OCI-LY1 (cell line): ENCODE measurements around the gene ATP9B.

Source experiments
- H2AFZ ChIP-seq: fragments of 200-600 bp; sonication (generic), shearing (Covaris generic); 2 replicates; pipeline ENCODE4 v1.6.0; 2014; ENCODE audit warnings: antibody characterized with exemption, mild to moderate bottlenecking, low read length
- H3F3A ChIP-seq: fragments of 200-600 bp; sonication (generic), shearing (Covaris generic); 2 replicates; pipeline ENCODE4 v1.6.0; 2014; ENCODE audit warnings: mild to moderate bottlenecking, antibody characterized with exemption, low read length, moderate library complexity; ENCODE audit not compliant: insufficient read depth
- H3K27ac ChIP-seq: fragments of 200-600 bp; sonication (generic); 2 replicates; pipeline ENCODE4 v1.5.1; 2014; ENCODE audit warnings: low read length, mixed run types, mild to moderate bottlenecking, low read depth; ENCODE audit not compliant: poor library complexity, severe bottlenecking
- H3K27me3 ChIP-seq: fragments of 200-600 bp; sonication (generic); 2 replicates; pipeline ENCODE4 v1.6.0; 2014; ENCODE audit warnings: antibody characterized with exemption, mild to moderate bottlenecking, low read length, moderate library complexity; ENCODE audit not compliant: insufficient read depth
- H3K36me3 ChIP-seq: fragments of 200-600 bp; sonication (generic); 2 replicates; pipeline ENCODE4 v1.6.1; 2014; ENCODE audit warnings: mild to moderate bottlenecking, antibody characterized with exemption, low read length, moderate library complexity, mixed read lengths; ENCODE audit not compliant: insufficient read depth
- H3K4me1 ChIP-seq: fragments of 200-600 bp; sonication (generic); 2 replicates; pipeline ENCODE4 v1.5.1; 2014; ENCODE audit warnings: mild to moderate bottlenecking, low read length, moderate library complexity; ENCODE audit not compliant: insufficient read depth, severe bottlenecking
- H3K4me2 ChIP-seq: fragments of 200-600 bp; sonication (generic), shearing (Covaris generic); 2 replicates; pipeline ENCODE4 v1.6.1; 2014; ENCODE audit warnings: low read length
- H3K4me3 ChIP-seq: fragments of 200-600 bp; sonication (generic); 2 replicates; pipeline ENCODE4 v1.5.1; 2014; ENCODE audit warnings: low read length, low read depth, mild to moderate bottlenecking, mixed read lengths; ENCODE audit not compliant: poor library complexity, severe bottlenecking
- H3K79me2 ChIP-seq: fragments of 200-600 bp; shearing (Covaris generic); 2 replicates; pipeline ENCODE4 v1.6.1; 2016; ENCODE audit warnings: mixed run types, low read length, mixed read lengths; ENCODE audit not compliant: insufficient read depth
- H3K9ac ChIP-seq: fragments of 200-600 bp; sonication (generic), shearing (Covaris generic); 2 replicates; pipeline ENCODE4 v1.6.1; 2014; ENCODE audit warnings: mild to moderate bottlenecking, low read length, mixed read lengths
- H3K9me2 ChIP-seq: fragments of 200-600 bp; sonication (generic), shearing (Covaris generic); 2 replicates; pipeline ENCODE4 v1.6.1; 2014; ENCODE audit warnings: low read depth, mild to moderate bottlenecking, low read length, mixed read lengths
- H3K9me3 ChIP-seq: fragments of 200-600 bp; shearing (Covaris generic); 2 replicates; pipeline ENCODE4 v1.6.1; 2014; ENCODE audit warnings: low read length, mixed read lengths
- H4K20me1 ChIP-seq: fragments of 200-600 bp; sonication (generic), shearing (Covaris generic); 2 replicates; pipeline ENCODE4 v1.6.0; 2016; ENCODE audit warnings: mild to moderate bottlenecking, low read length; ENCODE audit not compliant: insufficient read depth
- CTCF ChIP-seq: fragments of 200-600 bp; sonication (generic), shearing (Covaris generic); IDR thresholded peaks from 2 replicates; pipeline ENCODE4 v1.5.1; 2017; ENCODE audit warnings: mild to moderate bottlenecking, antibody characterized with exemption, low read length, moderate library complexity, mixed read lengths
- EZH2 ChIP-seq: fragments of 200-600 bp; sonication (generic), shearing (Covaris generic); IDR thresholded peaks from 2 replicates; pipeline ENCODE4 v1.8.0; 2017; ENCODE audit warnings: borderline replicate concordance, mixed run types, mild to moderate bottlenecking, antibody characterized with exemption, low read length, moderate library complexity, mixed read lengths

Gene ATP9B

GRCh38 chr18:79204889-79205807 is 136.0 kb downstream of the ATP9B start:
- no peaks in the 10 kb centered on the region for H3K4me1 ChIP-seq
- peaks cover 11% of the 10 kb centered on the region for H3K36me3 ChIP-seq
- no peak overlapping the region for H3K9ac ChIP-seq
- H3K27me3 ChIP-seq, result no peaks in the 10 kb centered on the region
- H3K4me3 ChIP-seq, result no peak overlapping the region
- no peaks in the 10 kb centered on the region for H3K9me2 ChIP-seq
- no peak overlapping the region for H3K4me2 ChIP-seq
- no peak overlapping the region for H3K27ac ChIP-seq
- no peaks in the 10 kb centered on the region for H3F3A ChIP-seq
- H3K9me3 ChIP-seq, result no peaks in the 10 kb centered on the region
- no peaks in the 10 kb centered on the region for H4K20me1 ChIP-seq
- H3K79me2 ChIP-seq, result no peaks in the 10 kb centered on the region
- no peak overlapping the region for H2AFZ ChIP-seq
- TF ChIP-seq CTCF, result no peak
- TF ChIP-seq EZH2, result no peak

- H3K27me3 ChIP-seq, result no peaks in the 10 kb centered on the region
- no peaks in the 10 kb centered on the region for H3K9me3 ChIP-seq
- no peak for TF ChIP-seq EZH2
- no peak for TF ChIP-seq CTCF
- no peak overlapping the region for H2AFZ ChIP-seq
- no peak overlapping the region for H3K9ac ChIP-seq
- H3K4me1 ChIP-seq, result no peaks in the 10 kb centered on the region
- no peaks in the 10 kb centered on the region for H3K79me2 ChIP-seq
- H3K4me3 ChIP-seq, result no peak overlapping the region
- H3F3A ChIP-seq, result no peaks in the 10 kb centered on the region
- H3K36me3 ChIP-seq, result peaks cover 11% of the 10 kb centered on the region
- H4K20me1 ChIP-seq, result no peaks in the 10 kb centered on the region
- H3K9me2 ChIP-seq, result no peaks in the 10 kb centered on the region
- H3K27ac ChIP-seq, result no peak overlapping the region
- no peak overlapping the region for H3K4me2 ChIP-seq
These were observed 137.2 kb downstream of the ATP9B start for GRCh38 chr18:79206444-79206843.

- Histone ChIP-seq H3K9me3 (no peaks in the 10 kb centered on the region), H3K27ac (no peak overlapping the region), H3F3A (no peaks in the 10 kb centered on the region), H3K4me1 (no peaks in the 10 kb centered on the region), H2AFZ (no peak overlapping the region), H3K9me2 (no peaks in the 10 kb centered on the region), H3K27me3 (no peaks in the 10 kb centered on the region), H3K4me3 (no peak overlapping the region), H3K36me3 (peaks cover 11% of the 10 kb centered on the region), H3K79me2 (no peaks in the 10 kb centered on the region), H3K9ac (no peak overlapping the region), H4K20me1 (no peaks in the 10 kb centered on the region), H3K4me2 (no peak overlapping the region)
- TF ChIP-seq EZH2 (no peak), CTCF (no peak)
These were observed 139.7 kb downstream of the ATP9B start for GRCh38 chr18:79208906-79209305.
